Keratinocyte (primary cell): ENCODE data around the gene PCNX1. TPM values are rescaled to one million over a fixed set of nuclear protein-coding genes. Genes with fewer than 3 reads are reported as not detected.

Experiments
- DNase-seq: peaks from one replicate; pipeline ENCODE4 v3.0.0-alpha.2; 2011; ENCODE audit warnings: low read depth, missing footprints, low spot score
- FAIRE-seq: peaks from 2 replicates; lab custom pipeline; 2011; peaks lifted over from hg19 to GRCh38; lab: Jason Lieb, UNC
- H2AFZ ChIP-seq: 2 replicates; pipeline ENCODE4 v1.6.0; 2012; ENCODE audit warnings: low read length, control low read depth, inconsistent platforms; ENCODE audit not compliant: control insufficient read depth
- H3K27ac ChIP-seq: 2 replicates; pipeline ENCODE4 v1.5.1; 2011; ENCODE audit warnings: low read length; ENCODE audit not compliant: control insufficient read depth, insufficient read depth
- H3K27me3 ChIP-seq: 3 replicates; pipeline ENCODE4 v1.6.0; 2011; ENCODE audit warnings: low read length; ENCODE audit not compliant: control insufficient read depth, insufficient read depth; ENCODE audit errors: extremely low read depth
- H3K36me3 ChIP-seq, 2 experiments: 2 replicates in 1 of 2; 3 replicates in 1 of 2; pipeline ENCODE4 v1.5.1; 2011; ENCODE audit warnings: low read length in 2 of 2, mild to moderate bottlenecking in 1 of 2; ENCODE audit not compliant: control insufficient read depth in 2 of 2, insufficient read depth in 2 of 2; ENCODE audit errors: extremely low read depth in 1 of 2
- H3K4me1 ChIP-seq: 3 replicates; pipeline ENCODE4 v1.5.1; 2011; ENCODE audit warnings: low read length; ENCODE audit not compliant: control insufficient read depth, insufficient read depth; ENCODE audit errors: extremely low read depth
- H3K4me2 ChIP-seq: 3 replicates; pipeline ENCODE4 v1.6.0; 2011; ENCODE audit warnings: low read depth, low read length; ENCODE audit not compliant: control insufficient read depth, insufficient read depth; ENCODE audit errors: extremely low read depth
- H3K4me3 ChIP-seq, 3 experiments: fragments of 200-600 bp in 1 of 3; sonication (generic) in 1 of 3; 2 replicates in 2 of 3; 3 replicates in 1 of 3; pipeline ENCODE4 v1.5.1; 2011 to 2016; ENCODE audit warnings: low read length in 3 of 3, mild to moderate bottlenecking in 3 of 3, control low read depth in 2 of 3, inconsistent platforms in 1 of 3, low read depth in 1 of 3, mixed read lengths in 1 of 3, mixed run types in 1 of 3, moderate library complexity in 1 of 3; ENCODE audit not compliant: control insufficient read depth in 2 of 3, insufficient read depth in 2 of 3; ENCODE audit errors: extremely low read depth in 1 of 3
- H3K79me2 ChIP-seq: 2 replicates; pipeline ENCODE4 v1.6.0; 2012; ENCODE audit warnings: low read length; ENCODE audit not compliant: control insufficient read depth, insufficient read depth
- H3K9ac ChIP-seq: 3 replicates; pipeline ENCODE4 v1.6.0; 2011; ENCODE audit warnings: low read length; ENCODE audit not compliant: control insufficient read depth, insufficient read depth; ENCODE audit errors: extremely low read depth
- H3K9me1 ChIP-seq: 3 replicates; pipeline ENCODE4 v1.6.0; 2011; ENCODE audit warnings: low read length; ENCODE audit not compliant: control insufficient read depth, insufficient read depth; ENCODE audit errors: extremely low read depth
- H3K9me3 ChIP-seq: 2 replicates; pipeline ENCODE4 v1.5.1; 2012; ENCODE audit warnings: low read depth, low read length; ENCODE audit not compliant: control insufficient read depth
- H4K20me1 ChIP-seq: 3 replicates; pipeline ENCODE4 v1.6.0; 2011; ENCODE audit warnings: low read length; ENCODE audit not compliant: control insufficient read depth, insufficient read depth; ENCODE audit errors: extremely low read depth
- CTCF ChIP-seq, 3 experiments: IDR thresholded peaks in 1 of 3; conservative IDR thresholded peaks in 1 of 3; optimal IDR thresholded peaks in 1 of 3; 2 replicates in 2 of 3; 3 replicates in 1 of 3; pipeline versions ENCODE3 to v1.5.1; 2011; ENCODE audit warnings: low read length in 3 of 3, mild to moderate bottlenecking in 3 of 3, moderate library complexity in 2 of 3, control low read depth in 1 of 3, inconsistent platforms in 1 of 3; ENCODE audit not compliant: insufficient read depth in 2 of 3; ENCODE audit errors: extremely low read depth in 1 of 3
- EZH2 ChIP-seq: IDR thresholded peaks from one replicate; pipeline ENCODE4 v1.6.1; 2012; ENCODE audit warnings: inconsistent platforms, mild to moderate bottlenecking, low read length, moderate library complexity
- dilution Hi-C: fragments of 300-500 bp; cut with MboI; formaldehyde crosslinking; loops from one replicate; pipeline ENCODE4 v1.7.0; 2020; ENCODE audit warnings: low sequenced_read_pairs; ENCODE audit not compliant: extremely low pct_ligation_motif_present
- polyA plus RNA-seq, 5 experiments: library from polyadenylated mRNA; depleted of rRNA in 3 of 5; stranded (reverse) in 3 of 5; stranded (forward) in 1 of 5; unstranded in 1 of 5; fragments of >200 nt; gene quantifications; 1 replicate in 1 of 5; 2 replicates in 3 of 5; 3 replicates in 1 of 5; pipeline versions ENCODE4 v1.2.1 to v1.2.3, GENCODE V29; 2011 to 2012; ENCODE audit warnings: missing spikeins in 2 of 5, low read depth in 1 of 5, low replicate concordance in 1 of 5

Gene PCNX1
- polyA plus RNA-seq, 1 donor (not counting 4 experiments of a cell fraction or from before 2014, with no cell fraction given), result 39.8 TPM

GRCh38 chr14:70897464-70897863 is 9.8 kb upstream of the PCNX1 start:
- dilution Hi-C loops, result no loop called here
- Histone ChIP-seq H3K4me1 (peaks cover 7% of the 10 kb centered on the region), H3K27ac (no peak overlapping the region), H3K4me3 (no peak overlapping the region), H3K79me2 (no peaks in the 10 kb centered on the region), H2AFZ (no peak overlapping the region), H3K27me3 (no peaks in the 10 kb centered on the region), H3K9me3 (no peaks in the 10 kb centered on the region), H3K9ac (no peak overlapping the region), H3K9me1 (no peaks in the 10 kb centered on the region), H3K4me2 (no peak overlapping the region), H3K36me3 (no peaks in the 10 kb centered on the region), H4K20me1 (no peaks in the 10 kb centered on the region)
- TF ChIP-seq EZH2, result no peak
- FAIRE-seq (no peak), DNase-seq (no peak)

GRCh38 chr14:70898111-70898745 is 9.0 kb upstream of the PCNX1 start:
- Histone ChIP-seq H3K79me2 (no peaks in the 10 kb centered on the region), H3K9ac (no peak overlapping the region), H3K4me2 (no peak overlapping the region), H2AFZ (no peak overlapping the region), H3K9me1 (no peaks in the 10 kb centered on the region), H3K4me3 (no peak overlapping the region), H3K4me1 (peaks cover 7% of the 10 kb centered on the region), H3K9me3 (no peaks in the 10 kb centered on the region), H4K20me1 (no peaks in the 10 kb centered on the region), H3K27ac (no peak overlapping the region), H3K36me3 (no peaks in the 10 kb centered on the region), H3K27me3 (no peaks in the 10 kb centered on the region)
- FAIRE-seq (no peak), DNase-seq (no peak)
- TF ChIP-seq EZH2 (no peak), CTCF (optimal IDR thresholded peaks at IDR 0.05 in 1 of 3, IDR thresholded peaks at IDR 0.05 in 1 of 3, conservative IDR thresholded peaks at IDR 0.05 in 1 of 3; ENCODE audit: extremely low read depth in 1 of 3, insufficient read depth in 2 of 3, low read length in 3 of 3) (no peak)
- dilution Hi-C loops, result no loop called here

GRCh38 chr14:70901269-70901668 is 6.0 kb upstream of the PCNX1 start:
- DNase-seq (no peak), FAIRE-seq (no peak)
- H4K20me1 ChIP-seq, result no peaks in the 10 kb centered on the region
- peaks cover 8% of the 10 kb centered on the region for H3K4me1 ChIP-seq
- dilution Hi-C loops, result no loop called here
- H3K27me3 ChIP-seq, result no peaks in the 10 kb centered on the region
- no peak overlapping the region for H3K9ac ChIP-seq
- H3K27ac ChIP-seq, result no peak overlapping the region
- no peak for TF ChIP-seq CTCF (optimal IDR thresholded peaks at IDR 0.05 in 1 of 3, IDR thresholded peaks at IDR 0.05 in 1 of 3, conservative IDR thresholded peaks at IDR 0.05 in 1 of 3; ENCODE audit: extremely low read depth in 1 of 3, insufficient read depth in 2 of 3, low read length in 3 of 3)
- TF ChIP-seq EZH2, result no peak
- no peak overlapping the region for H3K4me2 ChIP-seq
- H3K9me3 ChIP-seq, result no peaks in the 10 kb centered on the region
- no peak overlapping the region for H3K4me3 ChIP-seq
- H2AFZ ChIP-seq, result no peak overlapping the region
- no peaks in the 10 kb centered on the region for H3K36me3 ChIP-seq
- H3K9me1 ChIP-seq, result no peaks in the 10 kb centered on the region
- H3K79me2 ChIP-seq, result no peaks in the 10 kb centered on the region
